Keratinocyte (primary cell): ENCODE data around the gene BGN. TPM values are rescaled to one million over a fixed set of nuclear protein-coding genes. Genes with fewer than 3 reads are reported as not detected.

Experiments
- DNase-seq: peaks from one replicate; pipeline ENCODE4 v3.0.0-alpha.2; 2011; ENCODE audit warnings: low read depth, missing footprints, low spot score
- FAIRE-seq: peaks from 2 replicates; lab custom pipeline; 2011; peaks lifted over from hg19 to GRCh38; lab: Jason Lieb, UNC
- H2AFZ ChIP-seq: 2 replicates; pipeline ENCODE4 v1.6.0; 2012; ENCODE audit warnings: low read length, control low read depth, inconsistent platforms; ENCODE audit not compliant: control insufficient read depth
- H3K27ac ChIP-seq: 2 replicates; pipeline ENCODE4 v1.5.1; 2011; ENCODE audit warnings: low read length; ENCODE audit not compliant: control insufficient read depth, insufficient read depth
- H3K27me3 ChIP-seq: 3 replicates; pipeline ENCODE4 v1.6.0; 2011; ENCODE audit warnings: low read length; ENCODE audit not compliant: control insufficient read depth, insufficient read depth; ENCODE audit errors: extremely low read depth
- H3K36me3 ChIP-seq, 2 experiments: 2 replicates in 1 of 2; 3 replicates in 1 of 2; pipeline ENCODE4 v1.5.1; 2011; ENCODE audit warnings: low read length in 2 of 2, mild to moderate bottlenecking in 1 of 2; ENCODE audit not compliant: control insufficient read depth in 2 of 2, insufficient read depth in 2 of 2; ENCODE audit errors: extremely low read depth in 1 of 2
- H3K4me1 ChIP-seq: 3 replicates; pipeline ENCODE4 v1.5.1; 2011; ENCODE audit warnings: low read length; ENCODE audit not compliant: control insufficient read depth, insufficient read depth; ENCODE audit errors: extremely low read depth
- H3K4me2 ChIP-seq: 3 replicates; pipeline ENCODE4 v1.6.0; 2011; ENCODE audit warnings: low read depth, low read length; ENCODE audit not compliant: control insufficient read depth, insufficient read depth; ENCODE audit errors: extremely low read depth
- H3K4me3 ChIP-seq, 3 experiments: fragments of 200-600 bp in 1 of 3; sonication (generic) in 1 of 3; 2 replicates in 2 of 3; 3 replicates in 1 of 3; pipeline ENCODE4 v1.5.1; 2011 to 2016; ENCODE audit warnings: low read length in 3 of 3, mild to moderate bottlenecking in 3 of 3, control low read depth in 2 of 3, inconsistent platforms in 1 of 3, low read depth in 1 of 3, mixed read lengths in 1 of 3, mixed run types in 1 of 3, moderate library complexity in 1 of 3; ENCODE audit not compliant: control insufficient read depth in 2 of 3, insufficient read depth in 2 of 3; ENCODE audit errors: extremely low read depth in 1 of 3
- H3K79me2 ChIP-seq: 2 replicates; pipeline ENCODE4 v1.6.0; 2012; ENCODE audit warnings: low read length; ENCODE audit not compliant: control insufficient read depth, insufficient read depth
- H3K9ac ChIP-seq: 3 replicates; pipeline ENCODE4 v1.6.0; 2011; ENCODE audit warnings: low read length; ENCODE audit not compliant: control insufficient read depth, insufficient read depth; ENCODE audit errors: extremely low read depth
- H3K9me1 ChIP-seq: 3 replicates; pipeline ENCODE4 v1.6.0; 2011; ENCODE audit warnings: low read length; ENCODE audit not compliant: control insufficient read depth, insufficient read depth; ENCODE audit errors: extremely low read depth
- H3K9me3 ChIP-seq: 2 replicates; pipeline ENCODE4 v1.5.1; 2012; ENCODE audit warnings: low read depth, low read length; ENCODE audit not compliant: control insufficient read depth
- H4K20me1 ChIP-seq: 3 replicates; pipeline ENCODE4 v1.6.0; 2011; ENCODE audit warnings: low read length; ENCODE audit not compliant: control insufficient read depth, insufficient read depth; ENCODE audit errors: extremely low read depth
- CTCF ChIP-seq, 3 experiments: IDR thresholded peaks in 1 of 3; conservative IDR thresholded peaks in 1 of 3; optimal IDR thresholded peaks in 1 of 3; 2 replicates in 2 of 3; 3 replicates in 1 of 3; pipeline versions ENCODE3 to v1.5.1; 2011; ENCODE audit warnings: low read length in 3 of 3, mild to moderate bottlenecking in 3 of 3, moderate library complexity in 2 of 3, control low read depth in 1 of 3, inconsistent platforms in 1 of 3; ENCODE audit not compliant: insufficient read depth in 2 of 3; ENCODE audit errors: extremely low read depth in 1 of 3
- EZH2 ChIP-seq: IDR thresholded peaks from one replicate; pipeline ENCODE4 v1.6.1; 2012; ENCODE audit warnings: inconsistent platforms, mild to moderate bottlenecking, low read length, moderate library complexity
- dilution Hi-C: fragments of 300-500 bp; cut with MboI; formaldehyde crosslinking; loops from one replicate; pipeline ENCODE4 v1.7.0; 2020; ENCODE audit warnings: low sequenced_read_pairs; ENCODE audit not compliant: extremely low pct_ligation_motif_present
- polyA plus RNA-seq, 5 experiments: library from polyadenylated mRNA; depleted of rRNA in 3 of 5; stranded (reverse) in 3 of 5; stranded (forward) in 1 of 5; unstranded in 1 of 5; fragments of >200 nt; gene quantifications; 1 replicate in 1 of 5; 2 replicates in 3 of 5; 3 replicates in 1 of 5; pipeline versions ENCODE4 v1.2.1 to v1.2.3, GENCODE V29; 2011 to 2012; ENCODE audit warnings: missing spikeins in 2 of 5, low read depth in 1 of 5, low replicate concordance in 1 of 5

The BGN gene
- polyA plus RNA-seq, 1 donor (not counting 4 experiments of a cell fraction or from before 2014, with no cell fraction given) = 0.07 TPM

GRCh38 chrX:153448556-153449367 lies 46.0 kb upstream of the BGN start:
- no peak overlapping the region for H3K9ac ChIP-seq
- no peak overlapping the region for H3K4me3 ChIP-seq
- H4K20me1 ChIP-seq = no peaks in the 10 kb centered on the region
- no peaks in the 10 kb centered on the region for H3K4me1 ChIP-seq
- H3K79me2 ChIP-seq = no peaks in the 10 kb centered on the region
- H3K9me1 ChIP-seq = no peaks in the 10 kb centered on the region
- H3K27me3 ChIP-seq = no peaks in the 10 kb centered on the region
- dilution Hi-C loops = no loop called here
- FAIRE-seq (no peak), DNase-seq (no peak)
- no peaks in the 10 kb centered on the region for H3K9me3 ChIP-seq
- no peak overlapping the region for H3K27ac ChIP-seq
- no peak for TF ChIP-seq CTCF (optimal IDR thresholded peaks at IDR 0.05 in 1 of 3, IDR thresholded peaks at IDR 0.05 in 1 of 3, conservative IDR thresholded peaks at IDR 0.05 in 1 of 3; ENCODE audit: extremely low read depth in 1 of 3, insufficient read depth in 2 of 3, low read length in 3 of 3)
- TF ChIP-seq EZH2 = no peak
- no peaks in the 10 kb centered on the region for H3K36me3 ChIP-seq
- no peak overlapping the region for H3K4me2 ChIP-seq
- no peak overlapping the region for H2AFZ ChIP-seq

DNA sequence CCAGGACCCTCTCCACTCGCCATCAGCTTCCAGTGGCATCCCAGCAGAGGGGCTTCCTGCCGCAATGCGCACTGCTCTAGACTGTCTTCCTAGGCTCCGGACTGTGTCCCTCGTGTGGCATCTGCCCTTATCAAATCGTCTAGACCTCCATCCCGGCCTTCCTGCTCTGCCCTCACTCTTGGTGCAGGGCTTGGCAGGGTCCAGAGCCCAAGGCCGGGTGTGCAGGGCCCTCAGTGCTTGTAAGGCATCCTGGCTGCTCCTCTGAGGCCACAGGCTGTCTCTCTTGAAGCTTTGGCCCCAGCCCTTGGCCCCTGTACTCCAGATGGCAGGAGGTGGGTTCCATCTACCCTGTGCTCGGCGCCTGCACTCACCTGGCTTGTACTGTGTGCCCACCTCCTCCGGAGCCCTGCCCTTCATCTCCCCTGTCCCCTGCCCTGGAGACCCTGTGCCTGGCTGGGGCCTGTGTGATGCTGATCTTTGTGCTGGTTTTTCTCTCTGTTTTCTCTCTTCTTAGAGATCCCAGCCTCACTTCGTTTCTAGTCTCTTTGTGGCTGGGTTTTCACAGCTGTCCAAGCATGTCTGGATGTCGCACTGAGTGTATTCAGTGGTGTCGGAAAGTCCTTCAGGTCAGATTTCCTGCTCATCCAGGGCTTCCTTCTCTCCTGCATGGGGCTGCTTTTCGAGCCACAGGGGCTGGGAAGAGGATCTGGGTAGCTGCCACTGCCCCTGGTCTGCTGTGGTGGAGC lies 45.2 kb upstream of the BGN start:
- H3K9me3 ChIP-seq = no peaks in the 10 kb centered on the region
- no peak overlapping the region for H3K27ac ChIP-seq
- no peaks in the 10 kb centered on the region for H4K20me1 ChIP-seq
- TF ChIP-seq CTCF (optimal IDR thresholded peaks at IDR 0.05 in 1 of 3, IDR thresholded peaks at IDR 0.05 in 1 of 3, conservative IDR thresholded peaks at IDR 0.05 in 1 of 3; ENCODE audit: extremely low read depth in 1 of 3, insufficient read depth in 2 of 3, low read length in 3 of 3) (no peak), EZH2 (no peak)
- no peak for FAIRE-seq
- no peaks in the 10 kb centered on the region for H3K36me3 ChIP-seq
- H3K9ac ChIP-seq = no peak overlapping the region
- no peak overlapping the region for H3K4me2 ChIP-seq
- H3K4me3 ChIP-seq = no peak overlapping the region
- no peaks in the 10 kb centered on the region for H3K79me2 ChIP-seq
- dilution Hi-C loops = no loop called here
- no peaks in the 10 kb centered on the region for H3K27me3 ChIP-seq
- no peaks in the 10 kb centered on the region for H3K4me1 ChIP-seq
- H3K9me1 ChIP-seq = no peaks in the 10 kb centered on the region
- DNase-seq = no peak
- no peak overlapping the region for H2AFZ ChIP-seq
